Choroid plexus epithelial cell (primary cell): Measurements from ENCODE around the gene PTBP3.
A peak's percentile ranks its signal among the peaks of the same experiment; 100 is the strongest.

Experiments
- DNase-seq: peaks from one replicate; pipeline ENCODE4 v3.0.0-alpha.2; 2010; ENCODE audit warnings: low read depth
- H3K4me3 ChIP-seq: 2 replicates; pipeline ENCODE4 v1.5.1; 2011; ENCODE audit warnings: low read depth, mild to moderate bottlenecking, control low read depth, low read length, moderate library complexity
- CTCF ChIP-seq: conservative IDR thresholded peaks from 2 replicates; pipeline ENCODE4 v1.5.1; 2011; ENCODE audit warnings: low read depth, mild to moderate bottlenecking, control low read depth, inconsistent platforms, low read length, moderate library complexity

PTBP3 gene

DNA sequence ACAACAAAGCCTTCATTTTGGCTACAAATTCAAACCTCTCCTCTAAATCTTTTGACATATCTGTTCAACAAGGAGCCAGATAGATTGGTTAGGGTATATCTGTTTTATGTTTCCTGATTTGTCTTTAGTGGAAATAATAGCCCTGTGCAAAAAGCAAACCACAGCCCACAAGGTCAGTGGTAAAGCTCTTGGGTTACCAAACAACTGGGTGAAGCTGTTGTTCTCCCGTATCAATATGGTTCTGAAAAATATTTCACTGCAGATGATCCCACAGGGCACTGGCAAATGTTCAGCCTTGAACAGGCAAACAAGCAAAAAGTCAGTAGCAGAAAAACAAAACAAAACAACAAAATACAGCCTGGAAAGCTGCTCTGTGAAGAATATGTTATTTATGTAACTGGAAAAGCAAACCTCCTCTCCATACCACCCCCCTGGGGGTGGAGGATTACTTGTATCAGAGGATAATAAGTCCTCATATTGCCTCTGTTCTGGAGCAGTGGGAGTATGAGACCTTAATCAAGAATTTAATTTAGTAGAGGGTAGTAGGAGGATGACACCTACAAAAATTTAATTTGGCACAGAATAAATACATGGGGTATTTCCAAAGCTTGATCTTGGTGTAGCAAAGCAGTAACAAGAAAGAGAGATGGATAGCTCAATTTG, 20.8 kb upstream of the PTBP3 start:
- DNase-seq = peak; percentile 26
- TF ChIP-seq CTCF = no peak
- no peak overlapping the region for H3K4me3 ChIP-seq

GRCh38 chr9:112352209-112352608, 18.8 kb upstream of the PTBP3 start:
- no peak for DNase-seq
- no peak for TF ChIP-seq CTCF
- H3K4me3 ChIP-seq = no peak overlapping the region

DNA sequence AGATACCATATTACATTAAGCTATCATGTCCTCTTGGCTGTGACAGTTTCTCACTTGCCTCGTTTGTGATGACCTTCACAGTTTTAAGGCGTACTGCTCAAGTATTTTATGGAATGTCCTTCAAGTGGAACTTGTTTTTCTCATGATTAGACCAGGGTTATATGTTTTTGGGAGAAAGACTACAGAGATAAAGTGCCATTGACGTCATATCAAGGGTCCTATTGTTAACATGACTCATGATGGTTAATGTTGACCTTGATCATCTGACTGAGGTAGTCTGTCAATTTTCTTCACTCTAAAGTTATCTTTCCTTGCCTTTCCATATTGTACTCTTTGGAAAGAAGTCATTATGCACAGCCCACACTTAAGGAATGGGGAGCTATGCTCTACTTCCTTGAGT, 17.8 kb upstream of the PTBP3 start:
- no peak for TF ChIP-seq CTCF
- DNase-seq = no peak
- H3K4me3 ChIP-seq = no peak overlapping the region

DNA sequence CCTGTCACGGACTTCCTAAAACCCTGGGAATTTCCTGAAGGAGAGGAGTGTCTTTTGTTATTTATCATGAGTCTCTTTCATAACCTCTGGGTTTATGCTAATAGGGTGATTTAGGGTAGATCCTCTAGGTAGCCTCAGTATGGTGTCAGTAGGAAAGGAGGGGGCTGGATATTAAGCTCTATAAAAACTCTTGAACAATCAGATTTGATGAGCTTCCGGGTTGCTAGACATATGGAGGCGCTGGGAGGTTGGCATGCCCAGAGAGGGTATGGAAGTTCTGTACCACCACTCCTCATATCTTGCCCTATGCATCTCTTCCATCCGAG, 15.6 kb upstream of the PTBP3 start:
- H3K4me3 ChIP-seq = peak overlapping the region; percentile 65
- TF ChIP-seq CTCF = no peak
- DNase-seq = no peak

DNA sequence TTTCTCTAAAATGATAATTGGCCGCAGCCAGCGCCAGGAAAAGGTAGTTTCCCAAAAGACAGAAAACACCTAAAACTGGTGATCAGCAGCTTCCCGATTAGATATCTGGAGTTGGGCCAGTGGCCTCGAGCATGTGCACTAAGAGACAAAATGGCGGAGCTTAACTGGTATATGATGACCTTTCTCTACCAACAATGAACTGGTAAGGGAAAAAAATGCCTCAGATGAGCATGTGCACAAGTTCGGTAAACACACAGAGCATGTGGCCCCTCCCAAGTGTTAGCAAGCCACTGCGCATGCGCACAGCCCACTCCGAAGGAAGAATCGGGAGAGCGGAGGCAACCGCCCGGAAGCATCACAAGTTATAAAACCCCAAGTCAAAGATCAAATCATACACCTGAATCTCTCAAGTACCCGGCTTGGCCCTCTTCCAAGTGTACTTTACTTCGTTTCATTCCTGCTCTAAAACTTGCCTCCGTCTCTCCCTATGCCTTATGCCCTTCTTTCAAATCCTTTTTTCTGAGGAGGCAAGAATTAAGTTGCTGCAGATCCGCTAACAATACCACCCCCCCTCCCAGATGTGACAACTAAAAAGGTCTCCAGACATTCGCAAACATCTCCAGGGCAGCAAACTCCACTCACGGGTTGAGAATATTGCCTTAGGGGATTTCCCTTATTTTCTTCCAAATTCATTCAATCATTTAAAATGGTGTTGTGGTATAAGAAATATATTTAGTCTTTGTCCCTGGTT, 15.0 kb upstream of the PTBP3 start:
- no peak for TF ChIP-seq CTCF
- peak overlapping the region; percentile 65 for H3K4me3 ChIP-seq
- peak; percentile 86 for DNase-seq

DNA sequence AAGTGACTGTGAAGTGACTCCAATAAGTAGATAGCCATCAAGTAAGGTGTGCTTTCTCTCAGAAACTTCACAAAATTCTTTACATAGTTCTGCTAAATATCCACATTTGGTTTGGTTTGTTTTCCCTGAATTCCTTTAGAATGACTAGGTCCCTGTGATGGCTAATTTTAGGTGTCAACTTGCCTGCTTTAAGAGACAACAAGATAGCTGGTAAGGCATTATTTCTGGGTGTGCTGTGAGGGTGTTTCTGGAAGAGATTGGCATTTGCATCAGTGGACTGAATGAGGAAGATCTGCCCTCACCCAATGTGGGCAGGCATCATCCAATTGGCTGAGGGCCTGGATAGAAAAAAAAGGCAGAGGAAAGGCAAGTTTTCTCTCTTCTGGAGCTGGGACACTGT, 8.3 kb upstream of the PTBP3 start:
- DNase-seq = peak; percentile 60
- TF ChIP-seq CTCF = no peak
- no peak overlapping the region for H3K4me3 ChIP-seq

DNA sequence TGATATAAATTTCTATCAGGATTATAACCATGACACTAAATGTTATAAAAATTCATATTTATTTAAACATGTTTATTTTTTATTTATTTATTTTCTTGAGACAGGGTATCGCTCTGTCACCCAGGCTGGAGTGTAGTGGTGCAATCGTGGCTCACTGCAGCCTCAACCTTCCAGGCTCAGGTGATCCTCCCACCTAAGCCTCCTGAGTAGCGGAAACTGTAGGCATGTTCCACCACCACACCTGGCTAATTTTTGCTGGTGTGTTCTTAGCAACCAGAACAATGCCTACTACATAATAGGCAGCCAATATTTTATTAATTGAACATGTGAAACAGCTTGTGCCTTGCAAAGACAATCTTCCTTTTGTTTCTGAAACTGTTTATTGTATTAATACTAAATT, 6.5 kb upstream of the PTBP3 start:
- TF ChIP-seq CTCF = no peak
- no peak overlapping the region for H3K4me3 ChIP-seq
- DNase-seq = no peak
